RPMI8226 (cell line): ENCODE data around the gene AIFM1.

Experiments
- DNase-seq: peaks from one replicate; pipeline ENCODE4 v3.0.0-alpha.2; 2015

AIFM1 gene

DNA sequence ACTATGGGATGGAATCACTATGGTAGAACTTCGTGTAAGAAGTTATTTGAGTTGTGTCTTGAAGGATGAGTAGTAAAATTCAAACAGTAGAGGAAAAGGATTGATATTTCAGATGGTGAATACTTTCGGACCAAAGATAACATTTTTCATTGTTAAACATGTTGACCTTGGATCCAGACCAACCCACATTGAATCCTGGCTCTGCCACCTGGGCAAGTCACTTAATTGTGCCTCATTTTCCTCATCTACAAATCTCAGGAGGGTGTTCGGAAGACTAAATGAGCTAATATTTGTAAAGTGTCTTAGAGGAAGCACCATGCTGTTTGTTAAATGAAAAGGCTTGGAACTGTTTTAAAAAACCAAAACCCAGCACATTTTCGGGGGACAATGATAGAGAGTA lies 1.4 kb upstream of the AIFM1 start:
- no peak for DNase-seq

DNA sequence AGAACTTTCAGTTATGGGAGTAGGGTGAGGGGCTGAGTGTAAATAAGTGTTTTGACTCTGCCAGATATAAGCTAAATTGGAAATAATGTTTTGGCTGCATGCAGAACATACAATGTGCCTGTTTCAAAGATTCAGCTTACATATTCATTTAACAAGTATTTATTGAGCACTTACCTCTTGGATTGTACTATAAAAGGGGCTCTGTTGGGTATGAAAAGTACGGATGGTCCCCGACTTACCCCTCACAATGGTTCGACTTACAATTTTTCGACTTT lies 799 bp upstream of the AIFM1 start:
- no peak for DNase-seq

DNA sequence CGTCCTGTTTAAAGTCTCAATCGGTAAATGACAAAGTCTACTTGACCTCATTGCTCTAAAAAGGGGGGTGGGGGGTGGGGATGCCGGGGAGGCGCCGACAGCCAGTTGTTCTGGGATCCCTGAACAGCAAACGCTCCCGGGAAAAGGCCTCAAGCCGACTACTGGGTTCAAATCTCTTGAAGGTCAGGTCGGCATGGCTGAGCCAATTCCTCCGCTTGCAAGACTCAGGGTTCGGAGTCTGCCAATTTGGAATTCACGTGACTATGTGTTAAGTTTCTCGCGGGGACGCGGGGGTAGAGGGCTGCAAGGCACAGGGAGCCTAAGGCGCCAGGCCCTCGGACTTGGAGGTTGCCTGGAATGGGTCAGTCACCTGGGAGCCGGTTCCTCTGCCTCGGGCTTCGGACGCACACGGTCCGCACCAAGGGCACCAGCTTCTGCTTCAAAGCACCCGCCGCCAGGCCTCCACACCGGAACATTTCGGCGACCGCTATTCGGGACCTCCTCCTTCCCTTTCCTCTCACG lies 399 bp downstream of the AIFM1 start:
- no peak for DNase-seq

DNA sequence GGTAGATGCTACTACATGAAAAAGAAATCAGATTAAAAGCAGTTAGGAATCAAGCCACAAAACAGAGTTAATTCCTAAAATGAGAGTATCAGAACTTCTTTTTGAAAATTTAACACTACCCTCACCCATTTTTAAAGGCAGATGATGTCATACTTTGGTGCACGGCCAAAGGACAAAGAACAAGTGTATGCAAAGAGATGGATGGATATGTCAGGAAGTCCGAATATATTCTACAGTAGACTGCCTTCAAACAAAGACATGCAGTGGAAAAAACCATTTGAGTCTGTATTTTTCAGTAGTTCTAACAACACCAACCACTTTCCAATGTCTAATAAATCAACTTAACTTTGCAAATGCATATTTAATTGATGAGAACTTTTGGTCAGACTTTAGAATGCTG lies 2.2 kb downstream of the AIFM1 start:
- no peak for DNase-seq

DNA sequence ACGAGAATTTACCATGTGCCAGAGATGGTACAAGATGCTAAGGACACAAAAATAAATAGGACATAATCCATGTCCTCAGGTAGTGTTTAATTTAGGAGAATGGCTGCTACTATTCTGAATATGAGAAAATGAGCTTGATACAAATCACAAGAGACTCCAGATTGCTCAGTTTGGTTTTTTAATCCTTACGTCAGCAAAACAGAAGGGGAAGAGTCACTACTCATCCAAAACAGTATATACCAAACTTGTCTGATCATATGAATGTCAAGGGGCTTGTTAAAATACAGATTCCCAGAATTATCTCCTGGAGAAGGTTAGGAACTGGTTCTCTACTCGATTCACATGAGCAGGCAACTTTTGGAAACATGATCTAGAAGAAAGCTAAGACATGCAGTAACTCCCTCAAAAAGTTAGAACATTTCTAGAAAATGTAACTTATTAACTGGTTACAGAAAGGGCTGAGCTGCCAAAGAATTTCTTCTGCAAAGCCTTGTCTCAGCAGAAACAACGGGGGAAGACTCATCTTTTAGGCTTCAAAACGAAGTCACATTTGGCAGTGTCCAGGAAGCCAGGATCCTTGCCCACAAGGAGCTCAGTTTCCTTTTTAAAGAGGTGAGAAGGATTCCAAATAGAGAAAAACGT lies 3.4 kb downstream of the AIFM1 start:
- no peak for DNase-seq

DNA sequence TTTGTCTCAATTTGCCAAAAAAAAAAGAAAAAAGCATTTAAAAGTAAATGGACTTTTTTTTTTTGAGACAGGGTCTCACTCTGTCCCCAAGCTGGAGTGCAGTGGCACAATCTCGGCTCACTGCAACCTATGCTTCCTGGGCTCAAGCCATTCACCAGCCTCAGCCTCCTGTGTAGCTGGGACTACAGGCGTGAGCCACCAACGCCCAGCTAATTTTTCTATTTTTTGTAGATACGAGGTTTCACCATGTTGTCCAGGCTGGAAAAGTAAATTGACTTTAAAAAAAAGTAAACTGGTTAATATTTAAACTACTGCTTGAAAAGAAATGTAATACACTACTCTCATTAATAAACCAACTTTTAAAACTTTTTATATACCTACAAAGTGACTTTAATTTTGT lies 5.9 kb downstream of the AIFM1 start:
- DNase-seq, result no peak

DNA sequence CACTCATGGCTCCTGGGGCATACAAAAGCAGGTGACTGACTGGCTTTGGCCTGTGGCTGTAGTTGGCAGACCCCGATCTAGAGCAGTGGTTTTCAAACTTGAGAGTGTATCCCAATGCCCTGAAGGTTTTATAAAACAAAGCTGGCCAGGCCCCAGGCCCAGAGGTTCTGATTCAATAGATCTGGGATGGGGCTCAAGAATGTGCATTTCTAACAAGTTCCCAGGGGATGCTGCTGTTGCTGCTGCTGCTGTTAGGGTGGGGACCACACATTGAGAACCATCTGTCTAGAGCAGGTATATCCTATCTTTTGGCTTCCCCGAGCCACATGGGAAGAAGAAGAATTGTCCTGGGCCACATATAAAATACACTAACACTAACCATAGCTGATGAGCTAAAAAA lies 7.3 kb downstream of the AIFM1 start:
- DNase-seq, result no peak

DNA sequence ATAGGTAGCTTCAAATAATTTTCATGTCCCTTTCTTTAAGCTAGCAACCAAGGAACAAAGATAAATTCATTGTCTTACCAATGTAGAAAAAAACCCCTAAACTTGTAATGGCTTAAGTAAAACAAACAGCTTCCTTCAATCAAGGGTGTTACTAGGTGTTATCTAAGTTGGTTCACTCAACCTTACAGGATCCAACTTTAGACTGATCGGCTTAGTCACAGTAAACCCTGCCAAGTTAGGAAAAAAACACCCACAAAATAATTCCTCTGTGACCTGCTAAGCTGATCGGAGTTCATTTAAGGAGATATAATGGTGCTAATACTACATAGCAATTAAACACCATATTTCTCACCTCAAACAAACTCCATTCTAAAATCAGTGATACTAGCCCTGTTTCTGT lies 10.1 kb downstream of the AIFM1 start:
- no peak for DNase-seq

DNA sequence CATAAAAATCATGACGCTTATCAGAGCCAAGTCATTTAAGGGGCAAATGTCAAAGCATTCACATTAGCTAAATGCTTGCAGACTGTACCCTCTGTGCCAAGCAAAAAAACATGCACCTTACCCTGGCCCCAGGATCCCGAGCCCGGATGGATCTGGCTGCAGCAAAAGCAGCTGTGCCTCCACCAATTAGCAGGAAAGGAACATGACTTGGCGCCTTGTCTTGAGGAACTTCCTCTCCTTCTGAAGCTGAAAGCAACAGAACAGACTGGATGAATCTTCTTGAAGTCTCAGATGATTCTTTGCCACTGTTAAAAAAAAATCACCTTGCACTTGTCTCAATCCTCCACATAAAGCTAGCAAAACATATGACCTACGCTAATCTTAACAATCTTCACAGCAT lies 18.0 kb downstream of the AIFM1 start:
- DNase-seq, result no peak

DNA sequence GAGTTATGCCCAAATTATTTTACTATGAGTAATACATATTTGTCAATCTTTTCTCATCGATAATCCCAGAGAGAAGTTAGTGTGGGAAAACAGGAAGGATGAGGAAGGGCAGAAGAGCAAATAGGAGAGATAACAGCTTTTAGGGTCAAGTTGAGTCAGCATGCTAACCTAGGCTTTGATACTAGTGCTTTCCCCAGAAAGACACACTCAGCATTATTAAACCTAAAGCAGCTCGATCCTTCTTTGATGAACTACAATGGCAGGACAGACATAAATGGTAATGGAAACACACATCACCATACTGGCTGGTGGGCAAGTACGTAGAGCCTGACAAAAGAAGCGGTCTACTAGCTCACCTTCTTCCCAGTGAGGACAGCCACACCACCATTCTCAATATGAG lies 20.5 kb downstream of the AIFM1 start:
- no peak for DNase-seq

DNA sequence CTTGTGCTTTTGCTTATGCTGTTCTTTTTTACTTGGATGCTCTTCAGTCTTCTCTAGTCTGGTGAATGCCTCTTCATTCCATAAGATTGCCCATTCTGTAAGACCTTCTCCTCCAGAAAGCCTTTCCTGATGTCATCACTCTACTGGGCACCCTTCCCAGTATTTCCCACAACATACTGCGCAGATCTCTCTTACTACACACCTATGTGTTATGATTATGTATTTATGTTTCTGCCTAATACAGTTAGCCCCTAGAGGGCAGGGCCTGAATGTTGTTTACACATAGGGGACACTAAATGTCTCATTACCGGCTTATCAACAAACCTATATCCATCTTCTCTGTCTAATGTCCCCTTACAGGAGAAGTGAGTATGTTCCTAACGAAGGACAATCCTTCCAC lies 21.1 kb downstream of the AIFM1 start:
- DNase-seq, result no peak

DNA sequence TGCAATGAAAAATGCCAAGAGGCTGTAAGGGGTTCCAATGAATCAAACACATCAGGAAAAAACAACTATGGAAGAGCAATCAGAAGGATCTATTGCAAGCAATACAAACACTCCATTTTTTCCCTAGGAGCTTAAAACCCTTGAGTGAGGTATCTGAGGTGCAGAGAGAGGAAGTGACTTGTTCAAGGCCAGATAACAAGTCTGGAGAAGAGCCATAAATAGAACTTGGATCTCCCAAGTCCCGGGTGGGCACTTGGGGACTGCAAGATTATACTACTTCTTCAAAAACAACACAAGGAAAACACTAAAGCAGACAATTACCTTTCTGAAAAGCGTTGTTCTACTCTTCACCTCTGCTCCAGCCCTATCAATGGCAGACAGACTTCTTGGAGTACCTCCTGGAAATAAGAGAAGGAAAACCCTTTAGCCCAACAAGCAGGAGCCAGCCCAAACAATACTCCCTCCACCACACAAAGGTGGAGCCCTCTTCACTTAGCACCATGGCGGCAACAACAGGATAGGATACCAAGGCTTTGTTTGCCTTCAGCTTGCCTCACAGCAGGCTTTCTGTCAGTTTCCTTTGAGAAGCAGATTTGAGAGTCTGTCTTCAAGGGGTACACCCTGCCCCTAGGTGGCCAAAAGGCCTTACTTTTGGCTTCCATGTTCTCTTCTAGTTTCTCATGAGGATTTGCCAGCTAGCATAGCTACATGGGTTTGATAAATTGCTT lies 26.0 kb downstream of the AIFM1 start:
- no peak for DNase-seq

DNA sequence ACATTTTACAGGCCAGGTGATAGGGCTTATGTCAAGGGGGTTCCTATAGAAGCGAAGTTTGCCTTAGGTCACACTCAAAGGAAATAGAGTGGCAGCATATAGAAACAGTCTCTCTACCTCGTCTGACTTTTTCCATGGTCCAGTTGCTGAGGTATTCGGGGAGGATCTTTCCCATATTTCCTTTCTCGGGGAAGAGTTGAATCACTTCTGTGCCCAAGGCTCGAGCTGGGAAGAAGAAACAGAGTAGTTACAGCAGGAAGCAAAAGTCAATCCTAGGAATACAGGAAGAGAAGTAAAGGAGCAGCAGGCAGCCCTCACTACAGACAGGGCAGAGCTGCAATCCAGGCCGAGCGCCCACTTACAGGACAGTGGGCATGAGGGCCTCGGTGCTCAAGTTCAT lies 28.7 kb downstream of the AIFM1 start:
- DNase-seq, result no peak

DNA sequence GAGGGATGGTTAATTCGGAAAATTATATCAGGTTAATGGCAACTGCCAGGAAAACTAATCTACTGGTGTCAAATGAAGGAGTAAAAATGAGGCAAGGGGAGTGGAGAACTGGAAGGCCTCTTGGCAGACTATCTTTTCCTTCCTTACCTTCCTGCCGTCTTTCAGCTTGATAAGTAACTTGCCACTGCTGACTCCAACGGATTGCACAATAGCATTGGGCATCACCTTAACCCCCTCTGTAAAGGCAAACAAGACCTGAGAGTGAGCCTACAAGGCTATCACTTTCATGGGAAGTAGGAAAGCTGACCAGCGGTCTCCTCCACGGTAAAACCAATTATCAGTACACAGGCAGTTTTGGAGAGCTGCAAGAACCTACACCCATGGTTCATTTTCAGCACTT lies 29.1 kb downstream of the AIFM1 start:
- no peak for DNase-seq

DNA sequence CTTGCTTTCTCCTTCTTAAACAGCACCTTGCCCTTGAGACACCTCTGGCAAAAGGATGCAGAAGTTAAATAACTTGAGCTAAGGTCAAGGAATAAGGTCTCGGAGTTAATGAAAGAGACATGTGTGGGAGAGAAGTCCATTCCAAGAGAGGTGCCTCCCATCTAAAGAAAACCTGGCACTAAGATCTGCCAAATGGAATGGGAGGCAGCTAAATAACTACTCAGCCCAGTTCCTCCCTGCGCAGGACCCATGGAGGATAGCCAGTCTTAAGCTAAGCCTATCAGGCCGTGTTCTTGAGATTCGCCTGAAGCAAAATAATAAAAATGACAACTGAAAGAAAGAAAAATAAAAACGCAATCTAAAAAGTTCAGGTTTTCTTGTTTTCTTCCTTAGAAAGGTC lies 34.7 kb downstream of the AIFM1 start:
- no peak for DNase-seq

DNA sequence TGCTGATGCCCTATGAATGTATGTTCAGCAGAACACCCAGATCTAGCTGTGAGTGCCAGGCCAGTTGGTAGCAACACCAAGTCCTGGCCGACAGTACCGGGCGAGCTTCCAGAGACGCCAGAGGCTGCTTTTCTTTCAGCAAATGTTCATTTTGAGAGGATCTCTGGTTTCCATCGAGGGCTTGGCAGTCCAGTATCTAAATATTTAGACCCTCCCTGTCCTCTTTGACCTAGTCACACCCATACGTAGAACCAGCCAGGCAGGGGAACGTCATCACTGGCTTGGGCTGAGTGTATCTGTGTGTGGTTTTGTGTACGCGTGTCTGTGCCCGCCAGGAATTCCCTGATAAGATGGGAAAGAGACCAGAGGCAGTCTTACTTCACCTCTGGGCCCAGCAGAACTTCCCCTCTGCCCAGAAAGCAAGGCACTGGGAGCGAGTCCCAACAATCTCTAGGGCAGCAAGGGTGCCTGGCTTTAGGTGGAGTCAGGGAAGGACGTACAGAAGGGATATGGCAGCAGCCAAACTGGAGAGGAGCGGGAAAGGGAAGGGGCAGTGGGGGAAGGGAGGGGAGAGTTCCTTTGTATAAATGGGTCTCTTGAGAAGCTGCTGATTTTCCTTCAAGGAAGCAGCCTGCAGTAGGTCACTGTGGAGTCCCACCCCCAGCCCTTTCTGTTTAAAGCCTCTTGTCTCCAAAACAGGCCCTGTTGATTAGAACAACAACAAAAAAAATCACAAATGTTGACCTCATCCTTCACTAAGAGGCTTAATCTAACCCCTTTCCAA lies 40.4 kb downstream of the AIFM1 start:
- DNase-seq, result no peak

DNA sequence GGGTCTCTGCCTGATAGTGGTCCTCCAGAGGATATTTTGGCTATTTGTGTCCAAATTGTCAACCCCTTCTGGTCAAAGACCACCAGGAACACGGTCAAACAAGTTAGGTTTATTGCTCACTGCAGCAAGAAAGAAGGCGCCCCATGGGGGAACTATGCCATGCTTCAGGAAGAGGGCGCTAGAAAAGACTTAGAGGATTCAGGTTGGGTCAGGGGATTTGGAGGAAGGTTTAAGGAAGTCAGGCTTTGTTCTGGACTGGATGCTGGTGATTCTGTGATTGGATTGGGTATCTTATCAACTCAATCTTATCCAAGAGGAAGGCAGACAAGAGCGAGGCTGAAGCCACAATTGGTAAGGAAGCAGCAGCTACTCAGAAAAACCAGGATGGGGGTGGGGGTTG lies 41.1 kb downstream of the AIFM1 start:
- no peak for DNase-seq

DNA sequence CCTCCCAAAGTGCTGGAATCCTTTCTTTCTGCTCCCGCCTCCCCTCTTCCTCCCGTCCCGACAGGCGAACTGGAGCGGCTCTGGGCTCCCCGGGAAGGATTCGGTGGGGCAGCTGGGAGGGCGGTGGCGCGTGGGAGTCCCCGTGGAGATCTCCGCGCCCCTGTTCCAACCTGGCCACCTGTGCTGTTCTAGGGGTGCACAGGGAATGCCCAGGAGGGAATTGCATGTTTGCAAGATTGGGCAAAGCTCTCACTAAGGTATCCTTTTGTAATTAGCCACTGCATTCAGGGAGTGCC lies 44.2 kb downstream of the AIFM1 start:
- DNase-seq, result no peak

DNA sequence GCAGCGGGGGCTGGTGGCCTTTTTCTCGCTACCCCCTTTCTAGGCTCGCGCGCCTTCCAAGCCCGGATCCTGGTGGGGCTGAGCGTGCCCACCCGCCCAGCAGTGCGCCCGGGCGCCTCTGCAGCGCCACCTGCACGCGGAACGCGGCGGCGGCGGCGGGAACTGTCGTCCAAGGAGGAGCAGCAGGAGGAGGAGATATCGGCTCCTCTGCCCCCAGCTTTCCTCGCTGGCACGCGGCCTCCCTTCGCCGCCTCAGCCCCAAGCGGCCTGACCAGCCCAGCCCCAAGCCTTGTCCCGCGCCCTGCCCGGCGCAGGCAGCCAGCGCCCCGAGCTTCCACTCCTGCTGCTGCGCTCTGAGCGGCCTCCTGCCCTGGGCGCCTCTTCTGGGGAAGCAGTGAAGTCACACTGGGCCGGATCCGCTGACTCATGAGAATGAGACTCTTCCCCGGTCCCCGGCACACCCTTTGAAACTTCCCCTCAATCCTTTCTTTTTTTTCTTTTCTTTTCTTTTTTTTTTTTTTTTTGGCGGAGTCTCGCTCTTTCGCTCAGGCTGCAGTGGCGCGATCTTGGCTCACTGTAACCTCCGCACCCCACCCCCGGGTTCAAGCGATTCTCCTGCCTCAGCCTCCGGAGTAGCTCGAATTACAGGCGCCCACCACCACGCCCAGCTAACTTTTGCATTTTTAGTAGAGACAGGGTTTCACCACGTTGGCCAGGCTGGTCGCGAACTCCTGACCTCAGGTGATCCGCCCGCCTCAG lies 44.7 kb downstream of the AIFM1 start:
- peak; percentile 86 for DNase-seq

DNA sequence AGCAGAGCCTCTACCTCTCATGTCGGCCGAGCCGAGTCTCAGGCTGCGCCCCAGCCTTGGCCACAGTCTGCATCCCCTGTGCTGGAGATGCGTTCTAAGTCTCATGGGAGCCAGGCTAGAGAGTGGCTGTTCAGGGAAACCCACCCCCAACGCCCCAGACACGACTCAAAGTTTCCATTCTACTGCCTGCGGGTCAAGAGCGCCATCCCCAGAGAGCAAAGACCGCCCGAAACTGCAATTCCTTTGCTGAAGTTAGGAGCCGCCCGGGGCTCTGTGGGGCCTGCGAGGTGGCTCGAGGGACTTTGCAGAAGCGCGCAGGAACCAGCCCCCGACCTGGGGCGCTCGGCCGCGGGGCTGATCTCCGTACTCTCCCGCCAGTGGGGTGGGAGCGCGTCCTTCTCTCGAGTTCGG lies 45.3 kb downstream of the AIFM1 start:
- peak; percentile 21 for DNase-seq

DNA sequence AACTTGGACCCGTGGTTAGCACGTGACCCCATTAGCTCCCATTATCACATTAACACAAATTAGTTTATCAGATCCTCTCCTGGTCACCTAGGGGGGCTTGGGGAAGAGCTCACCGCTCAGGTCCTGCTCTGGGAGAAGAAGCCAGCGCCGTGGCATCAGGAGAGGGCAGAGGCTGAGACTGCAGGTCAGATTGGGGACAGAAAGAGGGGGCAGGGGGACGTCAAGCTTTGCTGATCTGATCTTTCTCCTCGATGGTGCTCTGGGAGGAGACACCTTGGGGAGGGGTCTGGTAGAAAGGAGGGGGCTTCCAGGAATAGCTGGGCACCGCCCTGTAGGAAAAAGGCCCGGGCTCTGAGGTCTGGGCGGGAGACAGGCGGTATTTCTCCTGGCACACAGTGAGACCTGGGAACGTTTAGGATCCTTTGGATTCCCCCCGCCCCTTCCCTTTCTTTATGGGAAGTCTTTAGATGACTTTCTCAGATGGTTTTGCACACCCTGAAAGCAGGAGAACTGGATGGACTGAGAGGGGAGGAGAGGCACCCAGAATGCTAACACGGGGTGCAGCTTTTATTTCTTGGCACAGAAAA lies 46.2 kb downstream of the AIFM1 start:
- no peak for DNase-seq

DNA sequence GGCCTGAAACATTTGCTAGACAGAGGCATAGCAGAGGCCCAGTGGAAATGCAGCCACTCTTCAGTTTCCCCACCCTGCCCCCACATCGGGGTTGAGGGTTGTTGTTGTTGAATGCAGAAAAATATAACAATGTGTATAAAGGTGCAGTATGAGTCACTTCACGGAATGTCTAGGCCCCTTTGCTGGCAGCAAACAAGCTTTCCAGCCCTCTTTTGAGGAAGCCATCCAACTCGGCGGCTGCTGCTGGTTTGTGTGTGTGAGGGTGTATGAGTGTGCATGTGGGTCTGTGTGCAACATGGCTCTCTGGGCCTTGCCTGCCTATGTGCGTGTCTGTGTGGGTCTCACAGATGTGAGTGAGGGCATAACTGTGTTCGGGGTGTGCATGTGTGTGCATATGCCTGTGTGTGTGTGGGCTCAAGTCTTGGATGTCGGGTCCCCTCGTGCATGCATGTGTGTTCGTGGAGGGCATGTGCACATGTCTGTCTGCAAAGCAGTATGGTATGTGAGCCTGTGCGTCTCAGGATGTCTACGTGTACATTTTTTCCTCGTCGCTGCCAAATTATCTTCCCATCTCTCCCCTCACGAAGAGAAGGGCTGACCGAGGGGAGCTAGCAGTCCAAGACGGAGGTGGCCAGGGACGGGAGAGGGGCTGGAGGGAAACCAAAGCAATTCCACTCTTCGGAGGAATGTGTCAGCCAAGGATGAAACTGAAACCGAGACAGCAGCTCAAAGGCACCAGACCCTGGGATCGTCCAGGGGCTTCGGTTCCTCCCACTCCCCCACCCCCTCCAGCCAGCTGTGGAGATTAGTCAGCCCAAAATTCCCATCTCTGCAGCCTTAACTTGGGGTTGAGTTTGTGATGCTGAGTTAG lies 47.0 kb downstream of the AIFM1 start:
- DNase-seq, result no peak
